ENCODE measurements around the gene COPS7A.

Gene COPS7A, protein sequence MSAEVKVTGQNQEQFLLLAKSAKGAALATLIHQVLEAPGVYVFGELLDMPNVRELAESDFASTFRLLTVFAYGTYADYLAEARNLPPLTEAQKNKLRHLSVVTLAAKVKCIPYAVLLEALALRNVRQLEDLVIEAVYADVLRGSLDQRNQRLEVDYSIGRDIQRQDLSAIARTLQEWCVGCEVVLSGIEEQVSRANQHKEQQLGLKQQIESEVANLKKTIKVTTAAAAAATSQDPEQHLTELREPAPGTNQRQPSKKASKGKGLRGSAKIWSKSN

DNA sequence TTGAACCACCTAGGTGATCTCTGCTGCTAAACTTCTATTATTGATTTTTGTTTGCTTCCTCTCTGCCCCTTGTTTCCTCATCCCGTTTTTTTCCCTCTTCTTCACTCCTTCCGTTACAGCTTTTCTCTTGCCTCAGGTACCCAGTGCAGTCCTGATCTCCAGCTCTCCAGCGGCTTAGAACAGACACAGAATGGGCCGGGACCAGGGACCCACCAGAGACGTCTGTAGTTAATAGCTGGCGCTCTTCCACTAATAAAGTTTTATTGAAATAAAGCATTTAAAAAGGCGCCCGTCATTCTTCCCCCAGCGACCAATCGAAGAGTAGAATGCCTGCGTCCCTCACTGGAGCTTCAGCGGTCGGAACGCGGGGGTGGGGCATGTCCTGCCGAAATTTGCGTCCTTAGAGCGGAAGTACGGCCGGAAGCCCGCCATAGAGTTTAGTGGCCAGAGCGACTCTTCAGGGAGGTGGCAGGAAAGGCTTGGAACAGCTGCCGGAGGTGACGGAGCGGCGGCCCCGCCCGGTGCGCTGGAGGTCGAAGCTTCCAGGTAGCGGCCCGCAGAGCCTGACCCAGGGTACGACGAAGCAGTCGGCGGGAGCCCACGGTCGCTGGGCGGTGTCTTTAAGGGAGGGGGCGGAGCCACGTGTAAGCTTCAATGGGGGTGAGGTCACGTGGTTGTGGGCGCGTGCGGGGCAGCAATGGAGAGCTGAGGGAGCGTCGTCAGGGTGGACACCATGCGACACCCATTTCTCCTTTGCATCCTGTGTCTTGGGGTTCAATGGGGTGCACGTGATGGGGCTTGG is at the start of gene COPS7A:
Gene COPS7A, plus strand, starts transcription at position 440 of the 802 bp plus-strand sequence. CDS start 611 bp downstream, outside the sequence.
- DNase-seq: peak; percentile 96

DNA sequence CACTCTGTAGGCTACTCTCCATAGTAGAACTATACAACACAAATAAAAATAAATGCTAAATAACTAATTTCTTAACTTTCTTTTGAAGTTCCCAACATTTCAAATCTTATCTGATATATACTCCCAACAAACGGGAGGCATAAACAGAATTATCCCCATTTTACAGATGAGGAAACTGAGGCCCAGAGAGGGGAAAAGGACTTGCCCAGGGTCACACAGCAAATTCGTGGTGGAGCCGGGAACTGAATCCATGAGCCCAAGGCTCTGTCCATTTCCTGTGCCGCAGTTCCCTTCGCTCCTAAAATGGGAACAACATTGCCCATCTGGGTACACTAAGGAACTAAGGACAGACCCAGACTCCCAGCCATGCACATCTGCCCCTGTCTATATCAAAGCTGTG is 46.9 kb upstream of the COPS7A start:
- DNase-seq: no peak

DNA sequence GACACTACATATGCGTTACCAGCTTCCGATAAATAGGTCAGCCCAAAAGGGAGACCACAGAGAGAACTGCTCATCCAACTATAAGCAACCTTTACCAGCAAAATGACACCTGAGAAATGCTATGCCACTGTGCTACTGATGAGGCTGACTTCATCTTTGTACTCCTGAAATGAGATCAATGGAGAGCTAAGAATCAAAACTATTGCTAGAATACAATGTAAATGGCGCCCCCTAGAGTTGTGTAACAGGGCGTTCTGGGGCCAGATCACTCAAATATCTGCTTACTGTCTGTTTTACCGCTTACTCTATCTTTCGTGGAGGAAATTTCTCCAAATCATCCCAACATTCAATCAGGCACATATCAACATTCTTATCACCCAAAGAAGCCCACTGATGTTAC is 39.2 kb upstream of the COPS7A start:
- no peak for DNase-seq

DNA sequence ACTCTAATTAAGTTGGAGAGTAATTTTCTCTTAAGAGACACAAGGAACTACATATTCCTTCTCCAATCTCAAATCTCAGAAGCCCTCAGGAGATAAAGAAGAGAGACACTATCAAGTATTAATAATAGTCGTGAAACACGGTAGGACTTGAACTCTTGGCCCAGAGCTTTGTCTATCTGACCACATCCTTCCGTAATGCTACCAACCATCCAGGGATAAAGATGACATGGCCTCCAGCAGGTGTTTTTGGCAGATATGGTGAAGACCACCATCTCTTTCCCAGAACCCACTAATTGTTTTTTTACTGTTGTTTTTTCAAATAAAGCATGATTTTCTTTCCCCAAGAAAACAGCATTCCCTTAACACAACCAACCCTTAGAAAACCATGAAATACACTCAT is 38.0 kb upstream of the COPS7A start:
- no peak for DNase-seq

DNA sequence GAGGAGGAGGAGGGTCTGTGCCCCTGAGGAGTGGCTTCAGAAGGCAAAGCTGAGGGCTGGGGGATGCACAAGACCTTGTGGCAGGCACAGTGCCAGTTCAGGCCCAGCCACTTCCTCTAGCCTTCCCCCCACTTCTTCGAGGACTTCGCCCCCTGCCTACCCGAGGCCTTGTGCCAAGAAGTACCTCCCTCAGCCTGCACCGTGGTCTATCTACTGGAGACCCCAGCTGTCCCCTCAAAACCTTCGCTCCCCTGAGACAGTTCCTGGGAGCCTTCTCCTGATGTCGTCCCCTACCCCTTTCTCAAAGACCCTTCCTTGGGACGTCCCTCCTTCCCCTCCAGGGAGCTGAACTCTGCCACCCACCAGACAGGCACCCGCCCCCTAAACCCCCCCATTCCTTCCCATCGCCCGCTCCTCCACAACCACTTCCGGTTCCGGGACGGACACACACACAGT is 35.3 kb upstream of the COPS7A start:
- DNase-seq: no peak

DNA sequence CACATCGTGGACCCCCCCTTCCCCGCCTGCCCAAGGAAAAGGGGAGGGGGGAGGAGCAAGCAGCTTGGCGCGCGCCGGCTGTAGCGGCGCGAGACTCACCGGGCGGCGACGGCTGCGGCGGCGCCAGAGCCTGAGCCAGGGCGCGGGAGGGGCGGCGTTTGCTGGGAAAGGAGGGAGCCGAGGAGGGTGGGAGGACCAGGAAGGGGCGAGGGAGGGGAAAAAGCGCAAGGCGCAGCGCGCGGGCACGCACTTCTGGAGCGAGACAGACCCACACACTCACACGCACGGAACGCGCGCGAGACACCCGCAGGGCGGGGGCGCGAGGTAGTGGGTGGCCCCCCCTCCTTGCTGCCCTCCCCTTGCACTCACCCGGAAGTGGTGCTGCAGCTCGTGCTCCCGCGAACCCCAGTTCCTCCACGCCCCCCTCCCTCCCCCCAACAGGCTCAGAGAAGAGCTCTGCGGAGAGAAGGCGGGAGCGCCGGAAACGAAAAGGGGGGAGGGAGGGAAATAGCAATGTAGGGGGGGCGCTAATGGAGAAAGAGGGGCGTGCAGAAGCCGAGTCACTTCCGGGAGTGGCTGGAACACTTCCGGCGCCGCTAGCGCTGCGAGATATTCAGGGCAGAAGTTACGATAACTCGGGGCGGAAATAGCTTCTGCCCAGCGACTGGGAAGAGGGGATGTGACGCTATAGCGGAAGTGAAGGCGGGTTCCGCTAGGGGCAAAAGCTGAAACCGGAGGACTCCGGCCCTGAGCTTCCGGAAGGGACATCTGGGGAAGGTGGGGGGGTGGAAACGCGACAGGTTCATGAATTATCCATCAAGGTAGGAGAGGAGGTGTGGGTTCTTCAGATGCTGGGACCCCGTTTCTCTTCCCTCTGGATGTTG is 34.6 kb upstream of the COPS7A start, which contains the start of gene ZNF384:
Gene ZNF384, minus strand, starts transcription at position 377 of the 884 bp plus-strand sequence. CDS start 9,855 bp downstream, outside the sequence.
- peak; percentile 94 for DNase-seq

DNA sequence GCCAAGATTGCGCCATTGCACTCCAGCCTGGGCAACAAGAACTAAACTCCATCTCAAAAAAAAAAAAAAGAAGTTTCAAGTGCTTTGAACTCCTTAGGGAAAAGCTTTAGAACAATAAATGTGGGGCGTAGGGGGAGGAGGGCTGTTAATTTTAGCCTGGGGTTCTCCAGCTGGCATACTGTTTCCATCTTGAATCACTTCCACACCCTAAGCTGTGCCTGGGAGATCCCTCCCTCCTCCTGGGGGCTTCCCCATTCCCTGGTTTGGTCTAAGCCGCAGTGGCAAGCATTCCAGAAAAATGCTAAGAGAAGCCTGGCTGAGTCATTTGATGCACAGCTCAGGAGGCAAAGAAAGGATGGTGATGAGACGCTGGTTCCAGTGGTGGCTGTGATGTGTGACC is 32.4 kb upstream of the COPS7A start:
- no peak for DNase-seq

DNA sequence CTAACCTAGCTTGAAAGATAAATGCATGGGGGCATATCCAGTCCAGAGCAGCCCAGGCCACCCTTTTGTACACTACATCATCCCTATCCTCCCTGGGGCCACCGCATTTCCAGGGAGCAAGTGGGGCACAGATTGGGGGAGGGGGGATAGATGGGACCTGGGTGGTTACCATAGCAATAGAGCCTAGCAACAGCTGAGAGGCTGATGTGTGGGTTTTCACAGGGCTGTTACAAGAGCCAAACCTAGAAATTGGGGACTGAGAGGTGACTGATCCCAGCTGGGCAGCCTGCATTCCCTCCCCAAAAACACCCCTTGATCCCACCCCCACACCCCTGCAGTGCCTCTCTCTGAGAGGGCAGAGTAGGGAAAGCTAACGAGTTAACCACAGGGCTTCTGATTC is 31.0 kb upstream of the COPS7A start:
- DNase-seq: no peak

DNA sequence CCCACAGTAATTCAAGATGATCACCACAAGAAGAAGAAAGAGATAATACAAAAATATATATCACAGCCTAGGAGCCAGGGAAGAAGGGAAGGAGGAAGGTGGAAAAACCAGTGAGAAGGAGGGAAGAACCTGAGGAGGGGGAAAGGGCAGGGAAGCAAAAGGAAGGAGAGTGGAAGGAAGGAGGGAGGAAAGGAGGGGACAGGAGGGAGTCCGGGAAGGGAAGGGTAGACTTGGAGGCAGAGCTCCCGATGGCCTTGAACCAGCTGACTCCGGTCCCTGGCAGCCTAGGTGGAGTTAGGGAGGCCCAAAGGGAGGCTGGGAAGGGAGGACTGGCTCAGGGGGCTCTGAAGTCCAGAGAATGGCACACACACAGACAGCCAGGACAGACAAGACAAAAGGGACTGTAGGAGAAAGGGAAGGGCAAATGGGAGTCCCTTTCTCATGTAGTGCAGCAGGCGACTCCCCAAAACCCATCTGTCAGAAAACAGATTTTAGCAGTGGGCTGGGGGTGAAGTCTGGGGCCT is 30.0 kb upstream of the COPS7A start:
- DNase-seq: no peak

DNA sequence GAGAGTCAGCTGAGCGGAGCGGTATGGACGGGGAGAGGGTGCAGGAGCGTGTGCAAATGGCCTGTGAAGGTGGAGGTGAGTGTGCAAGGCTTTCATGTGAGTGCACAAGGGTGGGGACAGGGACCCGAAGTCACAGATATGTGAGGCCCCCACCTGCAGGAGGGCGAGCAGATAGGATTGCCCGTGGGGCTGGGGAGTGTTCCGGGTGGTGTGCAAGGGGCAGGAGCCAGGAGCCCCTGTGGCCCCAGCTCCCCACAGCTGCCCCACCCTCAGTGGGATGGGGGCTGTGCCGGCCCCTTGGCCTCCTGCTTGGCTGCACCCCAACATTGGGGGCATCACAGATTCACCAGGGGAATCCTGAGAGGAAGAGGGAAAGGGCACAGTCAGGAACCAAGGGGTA is 29.1 kb upstream of the COPS7A start:
- no peak for DNase-seq

DNA sequence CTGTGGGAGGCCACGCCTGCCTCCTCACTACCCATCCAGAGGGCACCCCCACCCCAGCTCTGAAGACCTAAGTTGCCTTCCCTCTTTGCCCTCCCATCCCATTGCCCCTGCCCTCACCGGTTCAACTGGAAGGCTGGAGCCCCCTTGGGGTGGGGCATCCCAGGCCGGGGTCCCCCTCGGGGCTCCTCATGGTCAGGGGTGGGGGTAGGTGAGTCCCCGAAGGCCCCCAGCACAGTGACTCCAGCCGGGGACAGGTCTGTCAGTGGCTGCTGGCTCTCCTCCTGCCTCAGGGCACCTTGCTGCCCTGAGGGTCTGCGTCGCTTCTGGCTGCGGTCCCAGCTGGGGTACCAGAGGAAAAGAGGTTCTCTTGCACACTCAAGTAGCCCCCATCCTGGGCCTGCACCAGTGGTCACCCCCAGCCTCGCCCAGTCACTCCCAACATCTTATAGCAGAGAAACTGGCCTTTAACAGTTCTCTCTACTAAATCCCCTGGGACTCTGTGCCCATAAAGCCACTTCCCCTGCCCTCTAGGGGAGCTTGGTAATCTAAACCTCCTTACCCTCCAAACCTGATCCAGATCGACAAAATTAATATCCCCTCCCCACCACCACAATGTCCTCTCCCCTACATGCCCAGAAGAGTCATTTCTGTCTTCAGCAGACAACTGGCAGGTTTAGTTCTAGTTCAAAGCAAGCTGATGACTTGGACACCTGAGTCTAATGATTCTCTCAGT is 28.4 kb upstream of the COPS7A start:
- no peak for DNase-seq

DNA sequence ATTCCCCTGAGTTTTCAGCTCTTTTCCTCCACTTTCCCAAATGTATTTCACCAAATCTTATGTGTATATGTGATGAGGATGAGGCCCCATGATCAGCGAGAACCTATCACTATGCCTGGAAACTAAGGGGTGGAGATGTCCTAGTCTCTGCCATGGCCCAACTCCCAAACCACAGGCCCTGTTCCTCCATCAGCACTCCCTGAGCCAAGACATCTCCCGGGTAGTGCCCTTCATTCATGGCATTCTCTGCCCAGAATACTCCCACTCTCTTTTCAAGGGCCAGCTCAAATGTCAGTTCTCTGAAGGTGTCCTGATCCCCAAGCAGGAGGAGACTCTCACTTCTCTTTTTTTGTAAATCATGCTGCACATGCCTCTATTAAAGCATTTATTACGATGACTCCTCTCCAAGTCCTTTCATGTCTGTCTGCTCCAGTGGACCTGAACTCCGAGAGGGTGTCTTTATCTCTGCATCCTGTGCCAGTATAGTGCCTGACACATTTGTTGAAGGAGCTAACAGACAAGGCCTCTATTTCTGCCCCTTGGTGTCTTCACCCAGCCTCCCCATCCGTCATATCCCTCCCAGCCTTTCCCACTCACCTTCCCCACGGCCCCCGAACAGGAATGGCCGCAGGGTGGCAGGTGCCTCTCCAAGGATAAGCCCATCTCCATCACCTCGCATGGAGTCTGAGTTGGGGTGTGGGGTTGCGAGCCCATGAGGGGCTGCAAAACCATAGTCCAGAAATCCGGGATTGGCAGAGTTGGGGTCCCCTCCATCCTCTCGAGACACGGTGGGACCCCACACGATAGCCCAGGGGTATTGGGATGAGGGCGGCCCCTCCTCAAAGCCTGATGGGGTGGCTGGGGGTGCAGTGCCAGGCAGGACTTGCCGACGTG is 26.9 kb upstream of the COPS7A start:
- no peak for DNase-seq

DNA sequence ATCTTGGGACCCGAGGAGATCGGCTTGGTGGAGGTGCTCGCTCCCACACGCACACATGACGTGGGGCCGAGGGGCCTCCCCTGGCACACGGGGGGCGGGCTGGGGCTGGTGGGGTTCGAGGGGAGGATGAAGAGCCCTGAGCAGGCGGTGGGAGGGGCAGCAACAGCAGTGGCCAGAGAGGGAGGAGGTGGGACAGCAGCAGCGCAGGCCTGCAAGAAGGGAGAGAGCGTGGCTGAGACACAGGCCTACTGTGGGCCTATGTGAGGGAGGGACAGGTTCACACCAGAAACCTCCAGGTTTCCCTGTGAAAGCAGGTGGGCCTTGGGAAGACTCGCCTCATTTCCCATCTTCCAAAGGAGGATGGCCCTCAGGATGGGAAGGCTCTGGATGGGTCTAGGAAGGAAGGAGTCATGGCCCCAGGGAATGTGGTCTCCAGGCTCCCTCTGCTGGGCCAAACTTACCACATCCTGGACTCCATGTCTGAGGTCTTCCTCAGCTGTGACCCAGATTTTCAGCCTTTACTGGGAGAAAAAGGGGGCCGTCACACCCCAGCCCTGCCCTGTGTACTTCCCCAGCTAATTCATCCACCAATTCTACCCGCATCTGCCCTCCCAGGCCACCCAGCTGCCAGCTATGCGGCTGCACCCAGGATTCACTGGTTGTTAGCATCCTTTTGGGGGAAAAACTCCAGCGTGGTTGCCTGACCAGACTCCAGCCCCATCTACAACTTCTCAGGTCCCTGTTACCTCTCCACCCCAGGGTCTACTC is 26.1 kb upstream of the COPS7A start:
- DNase-seq: no peak

DNA sequence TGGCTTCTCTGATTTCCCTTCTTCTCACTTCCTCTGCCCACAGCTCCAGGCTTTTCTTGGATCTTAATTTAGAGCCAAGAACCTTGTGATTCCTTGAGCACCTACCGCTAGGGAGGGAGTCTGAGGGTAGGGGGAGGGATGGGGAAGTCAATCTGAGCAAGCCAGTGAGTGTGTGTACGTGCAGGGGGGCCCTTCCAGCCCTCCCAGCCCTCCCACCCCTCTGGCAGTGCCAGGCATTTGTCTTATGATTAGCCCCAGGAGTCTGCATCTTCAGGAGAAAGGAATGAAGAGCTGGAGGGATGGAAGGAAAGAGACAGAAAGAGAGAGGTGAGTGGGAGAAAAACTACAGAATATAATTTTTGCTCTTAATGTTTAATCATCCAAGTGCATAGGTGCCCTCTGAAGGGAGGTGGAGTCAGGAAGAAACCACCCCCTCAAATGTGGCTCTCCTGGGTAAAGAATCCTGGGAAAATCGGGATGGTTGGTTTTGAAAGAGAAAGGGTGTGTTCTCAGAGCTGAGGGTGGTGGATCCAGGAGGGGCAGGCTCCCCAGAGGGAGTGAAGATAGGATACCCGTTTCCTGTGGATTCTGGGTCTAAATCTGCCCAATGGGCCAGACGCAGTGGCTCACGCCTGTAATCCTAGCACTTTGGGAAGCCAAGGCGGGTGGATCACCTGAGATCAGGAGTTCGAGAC is 25.3 kb upstream of the COPS7A start:
- no peak for DNase-seq

DNA sequence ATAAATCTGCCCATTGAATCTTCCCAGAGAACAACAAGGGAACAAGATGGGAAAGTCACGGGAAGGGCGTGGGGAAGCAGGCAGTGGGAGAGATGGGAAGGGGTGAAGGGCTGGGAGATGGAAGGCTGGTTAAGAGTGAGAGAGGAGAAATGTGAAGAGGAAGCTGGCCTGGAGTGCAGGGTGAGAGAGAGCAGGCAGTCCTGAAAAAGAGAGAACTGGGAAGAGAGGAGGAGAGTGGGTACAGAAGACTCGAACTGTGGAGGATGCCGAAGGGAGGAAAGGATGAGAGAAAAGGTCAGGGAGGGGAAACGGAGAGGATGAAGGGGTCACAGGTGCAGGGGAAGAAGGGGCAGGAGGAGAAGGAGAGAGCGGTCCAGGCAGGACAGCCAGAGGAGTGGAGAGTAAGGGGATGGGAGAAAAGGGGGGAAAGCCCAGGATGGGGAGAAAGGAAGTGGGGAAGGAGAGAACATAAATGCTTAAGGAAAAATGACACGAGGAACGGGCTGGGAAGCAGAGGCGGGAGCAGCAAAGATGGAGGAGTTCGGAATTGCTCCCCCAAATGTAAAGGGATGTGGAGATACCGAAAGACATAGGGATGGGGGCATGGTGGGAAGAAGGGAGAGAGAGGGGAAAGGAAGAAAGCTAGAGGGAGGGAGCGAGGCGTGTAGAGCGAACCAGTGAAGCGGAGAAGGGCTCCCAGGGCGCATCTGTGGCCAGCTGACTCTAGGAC is 24.4 kb upstream of the COPS7A start:
- DNase-seq: no peak

DNA sequence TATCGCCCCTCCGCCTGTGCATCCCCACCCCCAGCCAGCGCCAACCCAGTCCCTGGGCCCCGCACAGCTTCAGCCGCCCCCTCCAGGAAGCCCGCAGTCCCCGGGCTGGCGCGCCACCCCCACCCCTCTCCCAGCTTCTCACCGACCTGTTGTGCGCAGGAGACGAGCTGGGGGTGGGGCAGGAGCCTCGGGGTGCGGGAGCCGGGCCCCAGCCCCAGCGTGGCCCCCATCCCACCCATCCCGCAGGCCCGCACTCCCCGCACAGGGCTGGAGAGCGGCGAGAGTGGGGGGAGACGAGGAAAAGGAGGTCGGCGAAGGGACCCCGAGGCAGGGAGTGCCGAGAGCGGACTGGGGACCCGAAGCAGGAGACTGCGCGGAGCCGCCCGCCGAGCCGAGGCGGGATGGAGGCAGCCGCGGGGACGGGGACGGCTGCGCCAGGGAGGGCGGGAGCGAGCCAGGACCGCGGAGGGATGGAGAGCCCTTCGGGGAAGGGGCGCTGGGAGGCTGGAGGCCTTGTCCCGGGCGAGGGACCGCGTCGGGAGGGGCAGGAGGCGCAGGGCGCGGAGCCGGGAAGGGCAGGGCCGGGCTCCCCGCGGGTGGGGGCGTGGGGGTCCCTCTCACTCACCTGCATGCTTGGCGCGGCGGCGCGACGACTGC is 23.7 kb upstream of the COPS7A start:
- no peak for DNase-seq

DNA sequence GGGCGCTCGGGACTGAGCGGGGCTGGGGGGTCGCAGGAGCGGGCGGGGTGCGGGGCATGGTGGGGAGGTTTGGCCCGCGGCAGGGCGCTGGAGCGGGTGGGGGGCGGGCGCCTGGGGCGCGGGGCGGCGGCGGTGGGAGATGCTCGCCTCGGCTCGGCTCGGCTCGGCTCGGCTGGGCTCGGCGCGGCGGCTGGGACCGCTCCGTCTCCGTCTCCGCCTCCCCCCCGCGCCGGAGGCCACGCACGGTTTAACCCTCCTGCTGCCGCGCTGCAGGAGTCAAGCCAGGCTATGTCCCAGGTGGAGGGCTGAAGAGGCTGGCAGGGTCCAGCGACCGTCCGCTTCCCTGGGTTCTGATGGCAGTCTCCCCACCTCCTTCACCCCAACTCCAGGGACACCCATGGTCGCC is 23.2 kb upstream of the COPS7A start, which contains the start of gene PIANP:
Gene PIANP, minus strand, starts transcription at position 170 of the 406 bp plus-strand sequence. CDS start 2,754 bp downstream, outside the sequence.
- DNase-seq: no peak

DNA sequence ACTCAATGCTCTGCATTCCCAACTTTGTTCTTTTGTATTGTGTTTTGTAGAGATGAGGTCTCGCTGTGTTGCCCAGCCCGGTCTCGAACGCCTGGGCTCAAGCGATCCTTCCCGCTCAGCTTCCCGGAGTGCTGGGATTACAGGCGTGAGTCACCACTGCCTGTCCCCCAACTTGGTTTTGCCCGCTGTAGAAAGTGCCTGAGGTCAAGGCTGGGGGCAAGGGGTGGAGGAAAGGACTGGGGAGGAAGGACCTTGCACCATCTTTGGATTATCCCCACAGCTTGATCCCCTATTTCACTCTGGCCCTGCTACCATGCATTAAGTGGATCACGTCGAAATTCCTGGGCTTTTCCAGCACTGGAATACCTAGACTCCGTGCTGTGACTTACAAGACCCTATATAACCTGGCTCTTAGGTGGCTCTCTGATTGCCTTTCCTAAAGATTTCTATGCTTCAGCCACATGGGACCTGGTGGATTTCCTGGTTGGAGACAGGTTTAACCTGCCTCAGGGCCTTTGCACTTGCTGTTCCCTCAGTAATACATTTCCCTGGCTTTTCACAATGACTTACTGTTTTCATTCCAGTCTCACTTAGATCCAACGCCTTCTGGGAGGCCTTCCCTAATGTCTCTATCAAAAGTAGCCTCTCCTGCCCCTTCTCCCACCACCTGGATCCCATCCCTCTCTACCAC is 22.6 kb upstream of the COPS7A start:
- DNase-seq: no peak
